Activated CD4-positive, alpha-beta memory T cell treated with anti-CD3 and anti-CD28 coated beads for 36 hours (primary cell): ENCODE data around the gene MS4A2. TPM values are rescaled to one million over a fixed set of nuclear protein-coding genes. Genes with fewer than 3 reads are reported as not detected.
"Not testable (repeated sequence)": the region's sequence is repeated elsewhere in the genome, so short reads cannot be mapped to it uniquely, and the experiment has no call there.

ENCODE experiments used
- CTCF ChIA-PET: fragments of 350-600 bp; sonication (Branson Sonifier 250); formaldehyde crosslinking; loops from one replicate; lab custom pipeline; 2021; ENCODE audit warnings: antibody characterized with exemption, inconsistent platforms; lab: Charles Lee
- POLR2A ChIA-PET: fragments of 350-600 bp; sonication (Branson Sonifier 250); formaldehyde crosslinking; loops from one replicate; lab custom pipeline; 2021; ENCODE audit warnings: antibody characterized with exemption; lab: Charles Lee
- DNase-seq: peaks from one replicate; pipeline ENCODE4 v3.0.0-alpha.2; 2020
- H3K27ac Mint-ChIP-seq: one replicate; pipeline ENCODE4 v1.8.0; 2021; ENCODE audit warnings: mixed read lengths
- H3K27me3 Mint-ChIP-seq: one replicate; pipeline ENCODE4 v1.8.0; 2021; ENCODE audit warnings: mixed read lengths
- H3K36me3 Mint-ChIP-seq: one replicate; pipeline ENCODE4 v1.8.0; 2021; ENCODE audit warnings: mixed read lengths
- H3K4me1 Mint-ChIP-seq: one replicate; pipeline ENCODE4 v1.8.0; 2021; ENCODE audit warnings: low read depth, mixed read lengths
- H3K4me3 Mint-ChIP-seq: one replicate; pipeline ENCODE4 v1.8.0; 2021; ENCODE audit warnings: mild to moderate bottlenecking, mixed read lengths
- H3K9me3 Mint-ChIP-seq: one replicate; pipeline ENCODE4 v1.8.0; 2021; ENCODE audit warnings: mixed read lengths
- intact Hi-C: fragments of 100-400 bp; cut with micrococcal nuclease; formaldehyde crosslinking; loops from one replicate; pipeline ENCODE4 v1.15.1; 2023
- total RNA-seq, 2 experiments: library from RNA; stranded (reverse); gene quantifications; one replicate each; pipeline ENCODE4 v1.2.3, GENCODE V29; 2021

The MS4A2 gene
- total RNA-seq, 2 experiments from 2014 or later: not detected

DNA sequence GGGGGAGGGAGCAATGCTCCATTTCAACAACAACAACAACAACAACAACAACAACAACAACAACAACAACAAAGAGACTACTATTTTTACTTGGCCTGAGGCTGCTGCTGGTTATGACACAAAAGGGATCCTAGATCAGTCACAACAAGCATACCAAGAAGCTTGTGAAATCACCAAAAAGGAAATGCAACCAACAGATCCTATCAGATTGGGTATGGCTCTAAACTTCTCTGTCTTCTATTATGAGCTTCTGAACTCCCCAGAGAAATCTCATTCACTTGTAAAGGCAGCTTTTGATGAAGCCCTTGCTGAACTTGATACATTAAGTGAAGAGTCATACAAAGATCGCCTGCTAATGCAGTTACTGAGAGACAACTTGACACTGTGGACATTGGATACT, 10.5 kb upstream of the MS4A2 start:
- peaks cover 6% of the 10 kb centered on the region for H3K9me3 Mint-ChIP-seq
- no peaks in the 10 kb centered on the region for H3K36me3 Mint-ChIP-seq
- H3K4me3 Mint-ChIP-seq: no peak overlapping the region
- POLR2A ChIA-PET: no interaction called here
- DNase-seq: no peak
- intact Hi-C loops: no loop called here
- no peak overlapping the region for H3K27ac Mint-ChIP-seq
- no peaks in the 10 kb centered on the region for H3K4me1 Mint-ChIP-seq
- CTCF ChIA-PET: no interaction called here
- peaks cover 6% of the 10 kb centered on the region for H3K27me3 Mint-ChIP-seq

DNA sequence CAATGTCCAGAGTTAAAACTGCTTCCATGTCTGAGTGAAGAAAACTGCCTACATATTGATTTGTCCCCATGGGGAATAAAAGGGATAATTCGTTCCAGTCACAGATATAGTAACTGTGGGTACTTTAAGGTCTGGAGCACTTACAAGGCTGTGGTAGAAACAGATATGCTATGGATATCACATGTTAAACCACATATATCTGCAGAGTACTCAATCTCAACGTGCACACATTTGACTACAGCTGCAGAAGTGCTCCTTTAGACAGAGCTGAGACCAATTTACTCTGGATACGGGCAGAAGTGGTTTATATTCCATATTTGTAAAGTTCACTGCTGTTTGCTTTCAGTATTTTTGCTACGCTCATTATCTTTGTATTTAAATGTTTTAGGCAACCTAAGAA, 9.7 kb upstream of the MS4A2 start:
- POLR2A ChIA-PET: no interaction called here
- H3K4me3 Mint-ChIP-seq: no peak overlapping the region
- H3K9me3 Mint-ChIP-seq: peaks cover 6% of the 10 kb centered on the region
- no peak overlapping the region for H3K27ac Mint-ChIP-seq
- no peaks in the 10 kb centered on the region for H3K4me1 Mint-ChIP-seq
- no peaks in the 10 kb centered on the region for H3K36me3 Mint-ChIP-seq
- intact Hi-C loops: no loop called here
- CTCF ChIA-PET: no interaction called here
- DNase-seq: no peak
- peaks cover 6% of the 10 kb centered on the region for H3K27me3 Mint-ChIP-seq

DNA sequence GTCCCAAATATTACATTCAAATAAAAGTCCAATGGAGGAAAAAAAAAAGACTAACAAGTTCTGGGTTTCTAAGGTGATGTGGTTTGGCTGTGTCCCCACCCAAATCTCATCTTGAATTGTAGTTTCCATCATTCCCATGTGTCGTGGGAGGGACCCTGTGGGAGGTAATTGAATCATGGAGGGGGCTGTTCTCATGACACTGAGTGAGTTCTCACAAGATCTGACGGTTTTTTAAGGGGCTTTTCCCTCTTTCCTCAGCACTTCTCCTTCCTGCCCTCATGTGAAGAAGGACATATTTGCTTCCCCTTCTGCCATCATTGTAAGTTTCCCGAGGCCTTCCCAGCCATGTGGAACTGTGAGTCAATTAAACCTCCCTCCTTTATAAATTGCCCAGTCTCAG, 7.9 kb upstream of the MS4A2 start:
- ChIA-PET POLR2A (no interaction called here), CTCF (no interaction called here)
- Mint-ChIP-seq H3K27ac (no peak overlapping the region), H3K27me3 (peaks cover 17% of the 10 kb centered on the region), H3K4me1 (no peaks in the 10 kb centered on the region), H3K36me3 (no peaks in the 10 kb centered on the region), H3K9me3 (peaks cover 6% of the 10 kb centered on the region), H3K4me3 (no peak overlapping the region)
- intact Hi-C loops: no loop called here
- DNase-seq: no peak

DNA sequence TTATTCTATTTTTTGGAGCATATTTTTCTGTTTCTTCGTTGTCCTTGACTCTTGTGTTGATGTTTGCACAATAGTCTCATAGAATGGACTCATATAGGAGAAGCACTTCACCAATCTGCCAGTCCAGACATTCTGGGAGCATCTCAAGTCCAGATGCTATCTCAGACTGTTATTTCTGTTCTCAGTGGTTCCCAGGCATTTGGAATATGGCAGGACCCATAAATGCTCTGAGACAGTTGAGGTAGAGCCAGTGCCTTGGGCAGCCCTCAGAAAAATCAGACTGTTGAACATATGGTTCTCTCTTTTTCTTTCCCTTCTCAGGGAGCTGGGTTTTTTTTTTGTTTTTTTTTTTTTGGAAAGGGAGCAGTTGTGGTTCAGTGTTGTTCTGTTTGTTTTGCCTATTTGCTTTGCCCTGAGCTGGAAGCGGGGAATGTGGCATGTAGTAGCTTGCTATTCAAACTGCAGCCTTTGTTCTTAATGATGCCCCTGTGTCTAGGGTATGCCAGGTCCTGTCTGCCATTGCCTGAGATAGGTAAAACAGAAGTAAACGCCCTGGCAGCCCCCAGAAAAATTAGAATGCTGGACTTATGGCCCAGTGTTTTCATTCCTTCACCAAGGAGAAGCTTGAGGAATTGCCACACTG, 3.7 kb upstream of the MS4A2 start:
- Mint-ChIP-seq H3K36me3 (no peaks in the 10 kb centered on the region), H3K27me3 (peaks cover 33% of the 10 kb centered on the region), H3K4me3 (no peak overlapping the region), H3K9me3 (peaks cover 2% of the 10 kb centered on the region), H3K4me1 (no peaks in the 10 kb centered on the region), H3K27ac (no peak overlapping the region)
- ChIA-PET CTCF (no interaction called here), POLR2A (no interaction called here)
- DNase-seq: no peak
- intact Hi-C loops: no loop called here

DNA sequence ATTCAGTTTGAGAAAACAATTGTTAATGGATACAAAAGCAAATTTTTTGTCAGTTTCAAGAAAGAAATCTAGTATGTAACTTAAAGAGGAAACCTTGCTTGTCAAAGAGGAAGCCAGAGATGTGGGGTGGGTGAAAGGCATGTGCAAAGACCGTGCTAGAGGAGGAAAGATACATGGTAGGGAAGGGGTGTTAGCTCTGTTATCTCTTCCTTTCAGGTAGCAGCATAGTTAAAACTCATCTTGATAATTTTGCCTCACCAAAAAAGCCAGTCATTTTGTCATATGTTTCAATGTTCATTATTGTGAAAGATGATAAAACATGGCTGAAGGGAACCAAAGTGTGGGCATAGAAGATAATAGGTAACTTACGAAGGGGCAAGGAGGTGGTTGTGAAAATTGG, 2.6 kb upstream of the MS4A2 start:
- intact Hi-C loops: no loop called here
- no peaks in the 10 kb centered on the region for H3K4me1 Mint-ChIP-seq
- no peaks in the 10 kb centered on the region for H3K36me3 Mint-ChIP-seq
- H3K27ac Mint-ChIP-seq: no peak overlapping the region
- H3K4me3 Mint-ChIP-seq: no peak overlapping the region
- H3K9me3 Mint-ChIP-seq: no peaks in the 10 kb centered on the region
- CTCF ChIA-PET: no interaction called here
- POLR2A ChIA-PET: no interaction called here
- no peak for DNase-seq
- H3K27me3 Mint-ChIP-seq: peaks cover 28% of the 10 kb centered on the region

DNA sequence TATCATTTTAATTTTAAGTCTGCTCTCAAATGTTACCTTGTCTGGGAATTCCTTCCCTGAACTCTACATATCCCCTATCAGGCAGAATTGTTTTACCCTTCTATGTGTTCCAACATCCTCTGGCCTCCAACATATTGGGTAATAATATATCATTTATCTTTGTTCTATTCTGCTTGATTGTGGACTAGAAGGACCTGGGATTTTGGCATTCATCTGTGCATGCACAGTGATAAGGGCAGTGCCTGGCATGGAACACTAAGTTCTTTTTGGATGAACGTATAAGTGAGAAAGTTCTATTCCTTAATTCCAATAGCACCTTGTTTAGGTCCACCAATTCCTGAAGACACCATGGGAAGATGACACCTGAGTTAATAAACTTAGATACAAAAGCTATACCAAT, 1.2 kb upstream of the MS4A2 start:
- ChIA-PET POLR2A (no interaction called here), CTCF (no interaction called here)
- no peaks in the 10 kb centered on the region for H3K4me1 Mint-ChIP-seq
- DNase-seq: no peak
- H3K27ac Mint-ChIP-seq: no peak overlapping the region
- intact Hi-C loops: no loop called here
- H3K27me3 Mint-ChIP-seq: peaks cover 28% of the 10 kb centered on the region
- no peak overlapping the region for H3K4me3 Mint-ChIP-seq
- no peaks in the 10 kb centered on the region for H3K36me3 Mint-ChIP-seq
- no peaks in the 10 kb centered on the region for H3K9me3 Mint-ChIP-seq

DNA sequence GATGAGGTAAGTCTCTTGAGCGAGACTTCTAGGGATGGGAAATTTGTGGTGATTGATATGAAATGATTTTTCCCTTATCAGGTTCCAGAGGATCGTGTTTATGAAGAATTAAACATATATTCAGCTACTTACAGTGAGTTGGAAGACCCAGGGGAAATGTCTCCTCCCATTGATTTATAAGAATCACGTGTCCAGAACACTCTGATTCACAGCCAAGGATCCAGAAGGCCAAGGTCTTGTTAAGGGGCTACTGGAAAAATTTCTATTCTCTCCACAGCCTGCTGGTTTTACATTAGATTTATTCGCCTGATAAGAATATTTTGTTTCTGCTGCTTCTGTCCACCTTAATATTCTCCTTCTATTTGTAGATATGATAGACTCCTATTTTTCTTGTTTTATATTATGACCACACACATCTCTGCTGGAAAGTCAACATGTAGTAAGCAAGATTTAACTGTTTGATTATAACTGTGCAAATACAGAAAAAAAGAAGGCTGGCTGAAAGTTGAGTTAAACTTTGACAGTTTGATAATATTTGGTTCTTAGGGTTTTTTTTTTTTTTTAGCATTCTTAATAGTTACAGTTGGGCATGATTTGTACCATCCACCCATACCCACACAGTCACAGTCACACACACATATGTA, 7.1 kb downstream of the MS4A2 start:
- no peaks in the 10 kb centered on the region for H3K4me1 Mint-ChIP-seq
- no peaks in the 10 kb centered on the region for H3K9me3 Mint-ChIP-seq
- no peak overlapping the region for H3K27ac Mint-ChIP-seq

DNA sequence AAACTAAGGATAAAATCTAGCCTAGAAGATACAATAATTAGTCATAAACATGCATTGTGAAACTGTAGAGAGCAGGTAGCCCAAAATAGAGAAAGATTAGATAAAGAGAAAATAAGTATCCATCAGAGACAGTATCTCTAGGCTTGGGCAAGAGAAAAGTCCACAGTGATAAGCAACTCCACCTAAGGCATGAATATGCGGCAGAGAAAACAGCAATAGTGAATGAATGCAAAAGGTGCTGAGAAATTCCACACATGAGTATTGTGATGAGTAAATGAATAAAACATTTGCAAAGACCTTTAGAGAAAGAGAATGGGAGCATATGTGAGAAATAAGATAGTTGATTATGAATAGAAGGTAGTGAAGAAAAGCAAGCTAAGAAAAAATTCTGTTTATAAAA, 8.7 kb downstream of the MS4A2 start:
- intact Hi-C loops: no loop called here
- H3K27me3 Mint-ChIP-seq: no peaks in the 10 kb centered on the region
- DNase-seq: no peak
- ChIA-PET CTCF (no interaction called here), POLR2A (no interaction called here)
- no peaks in the 10 kb centered on the region for H3K4me1 Mint-ChIP-seq
- H3K9me3 Mint-ChIP-seq: no peaks in the 10 kb centered on the region
- H3K4me3 Mint-ChIP-seq: no peak overlapping the region
- H3K27ac Mint-ChIP-seq: no peak overlapping the region
- no peaks in the 10 kb centered on the region for H3K36me3 Mint-ChIP-seq

More for the DNA sequence above, 7.1 kb downstream of the MS4A2 start:
- ChIA-PET CTCF (no interaction called here), POLR2A (no interaction called here)
- intact Hi-C loops: no loop called here
- no peaks in the 10 kb centered on the region for H3K36me3 Mint-ChIP-seq
- DNase-seq: no peak
- no peak overlapping the region for H3K4me3 Mint-ChIP-seq
- H3K27me3 Mint-ChIP-seq: no peaks in the 10 kb centered on the region

DNA sequence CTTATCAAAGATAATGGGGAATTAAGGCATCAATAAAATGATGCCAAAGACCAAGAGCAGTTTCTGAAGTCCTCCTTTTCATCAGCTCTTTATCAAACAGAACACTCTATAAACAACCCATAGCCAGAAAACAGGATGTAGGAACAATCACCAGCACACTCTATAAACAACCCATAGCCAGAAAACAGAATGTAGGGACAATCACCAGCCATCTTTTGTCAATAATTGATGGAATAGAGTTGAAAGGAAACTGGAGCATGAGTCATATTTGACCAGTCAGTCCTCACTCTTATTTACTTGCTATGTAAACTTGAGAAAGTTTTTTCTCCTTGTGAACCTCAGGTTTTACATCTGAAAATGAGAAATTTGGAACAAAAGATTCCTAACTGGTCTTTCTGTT, 10.0 kb downstream of the MS4A2 start:
- Mint-ChIP-seq H3K4me3 (no peak overlapping the region), H3K4me1 (no peaks in the 10 kb centered on the region), H3K27me3 (no peaks in the 10 kb centered on the region), H3K27ac (no peak overlapping the region), H3K36me3 (no peaks in the 10 kb centered on the region), H3K9me3 (no peaks in the 10 kb centered on the region)
- DNase-seq: no peak
- intact Hi-C loops: no loop called here
- CTCF ChIA-PET: no interaction called here
- POLR2A ChIA-PET: no interaction called here

DNA sequence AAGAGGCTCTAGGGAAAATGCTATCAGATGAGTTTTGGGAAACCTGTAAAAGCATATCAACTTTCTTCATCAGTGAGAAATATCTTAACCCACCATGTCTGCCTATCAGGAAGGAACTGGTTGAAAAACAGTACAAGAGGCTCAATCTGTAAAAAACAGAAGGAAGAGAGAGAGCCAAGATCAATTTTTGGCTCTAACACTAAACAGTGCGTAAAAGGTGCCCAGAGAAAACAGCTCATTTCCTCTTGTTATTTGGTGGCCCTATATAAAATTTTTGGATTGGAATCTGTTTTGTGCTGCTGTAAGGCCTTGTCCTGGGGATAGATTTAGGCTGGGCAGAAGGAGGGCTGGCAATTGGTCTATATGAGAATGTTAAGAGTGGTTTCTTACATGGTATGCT, 12.1 kb downstream of the MS4A2 start:
- H3K4me3 Mint-ChIP-seq: no peak overlapping the region
- no peaks in the 10 kb centered on the region for H3K36me3 Mint-ChIP-seq
- POLR2A ChIA-PET: no interaction called here
- CTCF ChIA-PET: no interaction called here
- H3K27me3 Mint-ChIP-seq: no peaks in the 10 kb centered on the region
- intact Hi-C loops: no loop called here
- H3K4me1 Mint-ChIP-seq: no peaks in the 10 kb centered on the region
- H3K27ac Mint-ChIP-seq: no peak overlapping the region
- DNase-seq: no peak
- no peaks in the 10 kb centered on the region for H3K9me3 Mint-ChIP-seq

DNA sequence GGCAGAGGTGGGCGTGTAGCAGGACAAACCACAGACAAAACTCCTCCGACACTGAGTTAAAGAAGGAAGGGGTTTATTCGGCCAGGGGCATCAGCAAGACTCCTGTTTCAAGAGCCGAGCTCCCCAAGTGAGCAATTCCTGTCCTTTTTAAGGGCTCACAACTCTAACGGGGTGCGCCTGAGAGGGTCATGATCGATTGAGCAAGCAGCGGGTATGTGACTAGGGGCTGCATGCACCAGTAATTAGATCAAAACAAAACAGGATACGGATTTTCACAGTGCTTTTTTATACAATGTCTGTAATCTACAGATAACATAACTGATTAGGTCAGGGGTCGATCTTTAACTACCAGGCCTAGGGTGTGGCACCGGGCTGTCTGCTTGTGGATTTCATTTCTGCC, 12.9 kb downstream of the MS4A2 start:
- H3K9me3 Mint-ChIP-seq, POLR2A ChIA-PET, intact Hi-C loops, CTCF ChIA-PET, H3K36me3 Mint-ChIP-seq, H3K27ac Mint-ChIP-seq, H3K4me3 Mint-ChIP-seq, H3K27me3 Mint-ChIP-seq, DNase-seq, H3K4me1 Mint-ChIP-seq: not testable (repeated sequence)

DNA sequence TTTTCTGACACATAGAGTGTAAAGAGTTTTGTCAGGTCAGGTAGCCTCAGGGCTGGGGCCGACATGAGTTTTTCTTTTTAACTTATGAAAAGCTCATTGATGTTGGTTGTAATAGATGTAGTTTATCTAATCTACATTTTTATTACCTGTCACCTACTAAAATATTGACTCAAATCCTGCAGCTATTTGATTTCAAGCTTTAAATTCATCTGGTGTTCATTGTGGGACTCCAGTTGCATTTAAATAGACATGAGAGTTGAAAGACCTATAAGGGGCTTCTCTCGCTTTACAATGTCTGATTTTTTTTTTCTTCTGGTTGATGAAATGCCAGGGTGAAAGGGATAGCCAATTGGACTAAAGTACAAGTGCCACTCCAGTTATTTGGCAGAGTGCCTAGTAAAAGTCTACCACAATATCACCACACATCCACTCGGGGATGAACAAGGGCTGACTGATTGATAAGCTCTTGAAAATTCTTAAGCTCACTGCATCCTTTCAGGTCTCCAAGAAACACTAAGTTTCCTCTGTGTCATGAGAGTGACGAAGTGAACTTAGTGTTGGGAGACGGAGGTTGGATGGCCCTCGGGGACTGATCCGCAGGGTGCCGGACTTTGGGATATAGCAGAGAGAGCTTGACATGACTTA, 16.1 kb downstream of the MS4A2 start:
- POLR2A ChIA-PET, H3K27me3 Mint-ChIP-seq, H3K27ac Mint-ChIP-seq, H3K9me3 Mint-ChIP-seq, intact Hi-C loops, H3K36me3 Mint-ChIP-seq, H3K4me3 Mint-ChIP-seq, H3K4me1 Mint-ChIP-seq, DNase-seq: not testable (repeated sequence)
- CTCF ChIA-PET: interaction anchor here (0.7 kb wide), 1 partner anchor 352 kb away, joined by 3 read pairs; no protein-coding TSS in a partner anchor

DNA sequence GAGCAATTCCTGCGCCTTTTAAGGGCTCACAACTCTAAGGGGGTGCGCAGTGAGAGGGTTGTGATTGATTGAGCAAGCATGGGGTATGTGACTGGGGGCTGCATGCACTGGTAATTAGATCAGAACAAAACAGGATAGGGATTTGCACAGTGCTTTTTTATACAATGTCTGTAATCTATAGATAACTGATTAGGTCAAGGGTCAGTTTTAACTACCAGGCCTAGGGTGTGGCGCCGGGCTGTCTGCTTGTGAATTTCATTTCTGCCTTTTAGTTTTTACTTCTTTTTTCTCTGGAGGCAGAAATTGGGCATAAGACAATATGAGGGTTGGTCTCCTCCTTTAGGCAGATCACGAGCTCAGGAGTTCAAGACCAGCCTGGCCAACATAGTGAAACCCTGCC, 20.2 kb downstream of the MS4A2 start:
- H3K27me3 Mint-ChIP-seq, H3K27ac Mint-ChIP-seq, H3K36me3 Mint-ChIP-seq, POLR2A ChIA-PET, DNase-seq, H3K4me3 Mint-ChIP-seq, H3K9me3 Mint-ChIP-seq, H3K4me1 Mint-ChIP-seq, intact Hi-C loops, CTCF ChIA-PET: not testable (repeated sequence)
